Endothelial cell of umbilical vein (primary cell): Measurements from ENCODE around the gene ALG5. TPM values are rescaled to one million over a fixed set of nuclear protein-coding genes. Genes with fewer than 3 reads are reported as not detected.

Experiments used
- BruUV-seq: library from RNA; stranded (reverse); fragments of 400-500 nt; replicated peaks from 2 replicates; lab custom pipeline; 2021; lab: Mats Ljungman, UMichigan
- CTCF ChIA-PET: fragments of 300-600, 350-600 bp; sonication (Branson Sonifier 250); formaldehyde crosslinking; loops from one replicate; lab custom pipeline; 2021; ENCODE audit warnings: antibody characterized with exemption, inconsistent platforms; lab: Charles Lee
- POLR2A ChIA-PET: fragments of 300-600, 350-600 bp; sonication (Branson Sonifier 250); formaldehyde crosslinking; loops from one replicate; lab custom pipeline; 2021; ENCODE audit warnings: antibody characterized with exemption, inconsistent platforms; lab: Charles Lee
- DNase-seq: peaks from one replicate; pipeline ENCODE4 v3.0.0-alpha.2; 2011; ENCODE audit warnings: low read depth, low spot score
- FAIRE-seq: peaks from 2 replicates; lab custom pipeline; 2011; peaks lifted over from hg19 to GRCh38; lab: Jason Lieb, UNC
- H2AFZ ChIP-seq: 2 replicates; pipeline ENCODE4 v1.6.0; 2012; ENCODE audit warnings: low read depth, low read length, control low read depth, inconsistent platforms
- H3K27ac ChIP-seq: 2 replicates; pipeline ENCODE4 v1.5.1; 2011; ENCODE audit warnings: low read depth, mild to moderate bottlenecking, control low read depth, low read length, moderate library complexity; ENCODE audit not compliant: insufficient read depth
- H3K27me3 ChIP-seq, 2 experiments: 2 replicates each; pipeline versions ENCODE4 v1.6.0 to v1.6.1; 2011; ENCODE audit warnings: low read length in 2 of 2, mixed read lengths in 1 of 2; ENCODE audit not compliant: control insufficient read depth in 2 of 2, insufficient read depth in 2 of 2
- H3K36me3 ChIP-seq, 2 experiments: 2 replicates in 1 of 2; 3 replicates in 1 of 2; pipeline ENCODE4 v1.5.1; 2011; ENCODE audit warnings: low read length in 2 of 2, mild to moderate bottlenecking in 1 of 2, moderate library complexity in 1 of 2; ENCODE audit not compliant: control insufficient read depth in 2 of 2, insufficient read depth in 2 of 2; ENCODE audit errors: extremely low read depth in 1 of 2
- H3K4me1 ChIP-seq: 3 replicates; pipeline ENCODE4 v1.5.1; 2011; ENCODE audit warnings: mild to moderate bottlenecking, low read length; ENCODE audit not compliant: control insufficient read depth, insufficient read depth; ENCODE audit errors: extremely low read depth
- H3K4me2 ChIP-seq: 2 replicates; pipeline ENCODE4 v1.6.1; 2011; ENCODE audit warnings: low read length, control low read depth, mixed read lengths; ENCODE audit not compliant: insufficient read depth
- H3K4me3 ChIP-seq, 3 experiments: fragments of 200-600 bp in 1 of 3; sonication (generic), shearing (Covaris generic) in 1 of 3; replicated peaks in 1 of 3; 2 replicates each; pipeline ENCODE4 v1.5.1; 2011 to 2016; ENCODE audit warnings: control low read depth in 3 of 3, low read length in 3 of 3, mild to moderate bottlenecking in 2 of 3, inconsistent platforms in 1 of 3, low read depth in 1 of 3, moderate library complexity in 1 of 3; ENCODE audit not compliant: insufficient read depth in 1 of 3
- H3K79me2 ChIP-seq: 2 replicates; pipeline ENCODE4 v1.6.0; 2012; ENCODE audit warnings: low read length, inconsistent platforms; ENCODE audit not compliant: control insufficient read depth, insufficient read depth
- H3K9ac ChIP-seq: replicated peaks from 2 replicates; pipeline ENCODE3; 2011; ENCODE audit warnings: low read length, control low read depth; ENCODE audit not compliant: insufficient read depth; ENCODE audit errors: extremely low read depth
- H3K9me1 ChIP-seq: replicated peaks from 3 replicates; pipeline ENCODE4 v1.6.0; 2011; ENCODE audit warnings: mild to moderate bottlenecking, low read length; ENCODE audit not compliant: control insufficient read depth, insufficient read depth; ENCODE audit errors: extremely low read depth
- H3K9me3 ChIP-seq: replicated peaks from 2 replicates; pipeline ENCODE4 v1.5.1; 2012; ENCODE audit warnings: low read length, inconsistent platforms; ENCODE audit not compliant: control insufficient read depth, insufficient read depth
- H4K20me1 ChIP-seq: replicated peaks from 2 replicates; pipeline ENCODE3; 2011; ENCODE audit warnings: mild to moderate bottlenecking, low read length; ENCODE audit not compliant: control insufficient read depth, insufficient read depth; ENCODE audit errors: extremely low read depth
- EZH2 ChIP-seq: IDR thresholded peaks from 2 replicates; pipeline ENCODE4 v1.6.1; 2012; ENCODE audit warnings: borderline replicate concordance, low read depth, mild to moderate bottlenecking, moderate library complexity, low read length, inconsistent platforms; ENCODE audit not compliant: severe bottlenecking
- FOS ChIP-seq: IDR thresholded peaks from 2 replicates; pipeline ENCODE4 v1.6.1; 2011; ENCODE audit warnings: mild to moderate bottlenecking, low read length, moderate library complexity, borderline replicate concordance; ENCODE audit not compliant: insufficient read depth
- GATA2 ChIP-seq: IDR thresholded peaks from 2 replicates; pipeline ENCODE4 v1.7.0; 2011; ENCODE audit warnings: low read depth, mild to moderate bottlenecking, moderate library complexity, mixed read lengths, low read length; ENCODE audit not compliant: insufficient read length, insufficient read depth
- JUN ChIP-seq: IDR thresholded peaks from 2 replicates; pipeline ENCODE4 v1.6.1; 2011; ENCODE audit warnings: borderline replicate concordance, low read depth; ENCODE audit not compliant: insufficient read length, insufficient read depth
- MAX ChIP-seq: IDR thresholded peaks from 2 replicates; pipeline ENCODE4 v1.6.1; 2011; ENCODE audit not compliant: insufficient read depth, insufficient read length
- MYC ChIP-seq: IDR thresholded peaks from one replicate; pipeline ENCODE4 v1.6.1; 2011; ENCODE audit warnings: mild to moderate bottlenecking, low read depth, low read length
- POLR2A ChIP-seq: IDR thresholded peaks from 2 replicates; pipeline ENCODE4 v1.6.1; 2012; ENCODE audit warnings: low read depth, mild to moderate bottlenecking, control low read depth, low read length
- POLR2AphosphoS5 ChIP-seq: IDR thresholded peaks from 2 replicates; pipeline ENCODE4 v1.6.1; 2012; ENCODE audit warnings: low read depth, mild to moderate bottlenecking, control low read depth, low read length, moderate library complexity; ENCODE audit not compliant: insufficient read depth
- dilution Hi-C: fragments of 300-500 bp; cut with MboI; formaldehyde crosslinking; loops from one replicate; pipeline ENCODE4 v1.15.0; 2019; ENCODE audit warnings: low sequenced_read_pairs; ENCODE audit not compliant: extremely low pct_ligation_motif_present
- intact Hi-C: fragments of 100-400 bp; cut with micrococcal nuclease; formaldehyde crosslinking; loops from one replicate; pipeline ENCODE4 v1.10.0; 2022
- polyA plus RNA-seq, 4 experiments: library from polyadenylated mRNA; depleted of rRNA in 3 of 4; stranded (reverse) in 3 of 4; unstranded in 1 of 4; fragments of >200 nt; gene quantifications; 2 replicates each; pipeline versions ENCODE4 v1.2.1 to v1.2.3, GENCODE V29; 2011 to 2012; ENCODE audit warnings: missing spikeins in 1 of 4
- total RNA-seq: library from RNA; stranded (reverse); gene quantifications from 2 replicates; pipeline ENCODE4 v1.2.3, GENCODE V29; 2021
- TF ChIP-seq, protein P1 (sequence below), 2 donors: IDR thresholded peaks; 1 replicate in 1 of 2; 2 replicates in 1 of 2; pipeline ENCODE4 v1.5.1; 2011; ENCODE audit warnings: low read length in 2 of 2, mild to moderate bottlenecking in 2 of 2, moderate library complexity in 2 of 2, control low read depth in 1 of 2, inconsistent platforms in 1 of 2, low read depth in 1 of 2; ENCODE audit not compliant: insufficient read depth in 1 of 2; ENCODE audit errors: extremely low read depth in 1 of 2

ALG5 gene
- total and polyA plus RNA-seq, 2 donors (not counting 3 experiments of a cell fraction or from before 2014, with no cell fraction given) = 24.4 to 29.3 TPM

GRCh38 chr13:36914648-36915047, 84.5 kb downstream of the ALG5 start:
- FAIRE-seq (no peak), DNase-seq (no peak)
- Histone ChIP-seq H3K9me1 (no peaks in the 10 kb centered on the region), H3K4me1 (peaks cover 17% of the 10 kb centered on the region), H3K4me3 (no peak overlapping the region), H3K9ac (no peak overlapping the region), H3K27ac (no peak overlapping the region), H3K4me2 (no peak overlapping the region), H3K9me3 (no peaks in the 10 kb centered on the region), H3K36me3 (no peaks in the 10 kb centered on the region), H4K20me1 (no peaks in the 10 kb centered on the region), H3K27me3 (no peaks in the 10 kb centered on the region), H3K79me2 (peaks cover 15% of the 10 kb centered on the region), H2AFZ (no peak overlapping the region)
- POLR2A ChIA-PET = no interaction called here
- intact Hi-C loops (no loop called here), dilution Hi-C loops (no loop called here)
- BruUV-seq = no TSS peak
- TF ChIP-seq JUN = no peak
- no peak for TF ChIP-seq MAX
- no peak for TF ChIP-seq POLR2AphosphoS5
- no peak for TF ChIP-seq MYC
- TF ChIP-seq, protein P1, sequence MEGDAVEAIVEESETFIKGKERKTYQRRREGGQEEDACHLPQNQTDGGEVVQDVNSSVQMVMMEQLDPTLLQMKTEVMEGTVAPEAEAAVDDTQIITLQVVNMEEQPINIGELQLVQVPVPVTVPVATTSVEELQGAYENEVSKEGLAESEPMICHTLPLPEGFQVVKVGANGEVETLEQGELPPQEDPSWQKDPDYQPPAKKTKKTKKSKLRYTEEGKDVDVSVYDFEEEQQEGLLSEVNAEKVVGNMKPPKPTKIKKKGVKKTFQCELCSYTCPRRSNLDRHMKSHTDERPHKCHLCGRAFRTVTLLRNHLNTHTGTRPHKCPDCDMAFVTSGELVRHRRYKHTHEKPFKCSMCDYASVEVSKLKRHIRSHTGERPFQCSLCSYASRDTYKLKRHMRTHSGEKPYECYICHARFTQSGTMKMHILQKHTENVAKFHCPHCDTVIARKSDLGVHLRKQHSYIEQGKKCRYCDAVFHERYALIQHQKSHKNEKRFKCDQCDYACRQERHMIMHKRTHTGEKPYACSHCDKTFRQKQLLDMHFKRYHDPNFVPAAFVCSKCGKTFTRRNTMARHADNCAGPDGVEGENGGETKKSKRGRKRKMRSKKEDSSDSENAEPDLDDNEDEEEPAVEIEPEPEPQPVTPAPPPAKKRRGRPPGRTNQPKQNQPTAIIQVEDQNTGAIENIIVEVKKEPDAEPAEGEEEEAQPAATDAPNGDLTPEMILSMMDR (IDR thresholded peaks at IDR 0.05; ENCODE audit: extremely low read depth in 1 of 2, insufficient read depth in 1 of 2, low read depth in 1 of 2, low read length in 2 of 2) = no peak
- CTCF ChIA-PET = no interaction called here

- no peaks in the 10 kb centered on the region for H4K20me1 ChIP-seq
- no peak for DNase-seq
- no peaks in the 10 kb centered on the region for H3K27me3 ChIP-seq
- no peak for TF ChIP-seq GATA2
- TF ChIP-seq, protein P1 (IDR thresholded peaks at IDR 0.05; ENCODE audit: extremely low read depth in 1 of 2, insufficient read depth in 1 of 2, low read depth in 1 of 2, low read length in 2 of 2) = no peak
- TF ChIP-seq FOS = no peak
- TF ChIP-seq POLR2AphosphoS5 = no peak
- TF ChIP-seq POLR2A = no peak
- TF ChIP-seq JUN = no peak
- no peak for TF ChIP-seq MAX
- TF ChIP-seq MYC = no peak
- TF ChIP-seq EZH2 = no peak
- no peak overlapping the region for H3K27ac ChIP-seq
- no TSS peak for BruUV-seq
- intact Hi-C loops (loop anchor here (2.0 kb wide), 1 partner anchor 19 kb away; no protein-coding TSS in a partner anchor), dilution Hi-C loops (no loop called here)
- H3K4me1 ChIP-seq = peaks cover 16% of the 10 kb centered on the region
- ChIA-PET CTCF (no interaction called here), POLR2A (no interaction called here)
- H3K36me3 ChIP-seq = no peaks in the 10 kb centered on the region
- no peak overlapping the region for H3K9ac ChIP-seq
- peaks cover 17% of the 10 kb centered on the region for H3K79me2 ChIP-seq
- no peaks in the 10 kb centered on the region for H3K9me3 ChIP-seq
- no peak overlapping the region for H3K4me2 ChIP-seq
- H2AFZ ChIP-seq = no peak overlapping the region
- FAIRE-seq = peak; percentile 58
- no peak overlapping the region for H3K4me3 ChIP-seq
- no peaks in the 10 kb centered on the region for H3K9me1 ChIP-seq
Measured at GRCh38 chr13:36913463-36913862, 85.7 kb downstream of the ALG5 start.
